ENCODE measurements around the gene SLC25A36.
"Not testable (repeated sequence)": the region's sequence is repeated elsewhere in the genome, so short reads cannot be mapped to it uniquely, and the experiment has no call there.

The SLC25A36 gene

GRCh38 chr3:140933109-140933508, 8.5 kb upstream of the SLC25A36 start:
- no peak for DNase-seq

DNA sequence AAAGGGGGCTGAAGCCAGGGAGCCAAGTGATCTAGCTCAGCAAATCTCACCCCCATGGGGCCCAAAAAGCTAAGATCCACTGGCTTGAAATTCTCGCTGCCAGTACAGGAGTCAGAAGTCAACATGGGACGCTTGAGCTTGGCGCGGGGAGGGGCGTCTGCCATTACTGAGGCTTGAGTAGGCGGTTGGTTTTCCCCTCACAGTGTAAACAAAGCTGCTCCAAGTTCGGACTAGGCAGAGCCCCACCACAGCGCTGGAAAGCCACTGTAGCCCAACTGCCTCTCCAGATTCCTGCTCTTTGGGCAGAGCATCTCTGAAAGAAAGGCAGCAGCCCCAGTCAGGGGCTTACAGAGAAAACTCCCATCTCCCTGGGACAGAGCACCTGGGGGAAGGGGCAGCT, 8.1 kb upstream of the SLC25A36 start:
- no peak for DNase-seq

- DNase-seq, result not testable (repeated sequence)
Observed at GRCh38 chr3:140939305-140939704, 2.3 kb upstream of the SLC25A36 start.

DNA sequence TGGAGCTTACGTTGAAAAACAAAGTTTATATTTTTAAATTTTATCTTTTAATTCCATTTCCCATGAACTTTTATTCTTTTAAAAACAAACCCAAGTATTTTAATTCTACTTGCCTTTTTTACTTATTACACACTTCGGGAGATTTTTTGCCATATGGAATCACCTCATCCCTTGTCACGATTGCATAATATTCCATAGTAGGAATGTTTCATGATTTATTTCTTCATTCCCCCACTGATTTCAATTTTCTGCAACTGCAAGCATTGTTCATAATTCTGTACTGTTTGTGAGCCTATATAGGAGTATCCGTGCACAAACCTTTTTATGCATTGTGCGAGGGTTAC, 574 bp upstream of the SLC25A36 start:
- no peak for DNase-seq

DNA sequence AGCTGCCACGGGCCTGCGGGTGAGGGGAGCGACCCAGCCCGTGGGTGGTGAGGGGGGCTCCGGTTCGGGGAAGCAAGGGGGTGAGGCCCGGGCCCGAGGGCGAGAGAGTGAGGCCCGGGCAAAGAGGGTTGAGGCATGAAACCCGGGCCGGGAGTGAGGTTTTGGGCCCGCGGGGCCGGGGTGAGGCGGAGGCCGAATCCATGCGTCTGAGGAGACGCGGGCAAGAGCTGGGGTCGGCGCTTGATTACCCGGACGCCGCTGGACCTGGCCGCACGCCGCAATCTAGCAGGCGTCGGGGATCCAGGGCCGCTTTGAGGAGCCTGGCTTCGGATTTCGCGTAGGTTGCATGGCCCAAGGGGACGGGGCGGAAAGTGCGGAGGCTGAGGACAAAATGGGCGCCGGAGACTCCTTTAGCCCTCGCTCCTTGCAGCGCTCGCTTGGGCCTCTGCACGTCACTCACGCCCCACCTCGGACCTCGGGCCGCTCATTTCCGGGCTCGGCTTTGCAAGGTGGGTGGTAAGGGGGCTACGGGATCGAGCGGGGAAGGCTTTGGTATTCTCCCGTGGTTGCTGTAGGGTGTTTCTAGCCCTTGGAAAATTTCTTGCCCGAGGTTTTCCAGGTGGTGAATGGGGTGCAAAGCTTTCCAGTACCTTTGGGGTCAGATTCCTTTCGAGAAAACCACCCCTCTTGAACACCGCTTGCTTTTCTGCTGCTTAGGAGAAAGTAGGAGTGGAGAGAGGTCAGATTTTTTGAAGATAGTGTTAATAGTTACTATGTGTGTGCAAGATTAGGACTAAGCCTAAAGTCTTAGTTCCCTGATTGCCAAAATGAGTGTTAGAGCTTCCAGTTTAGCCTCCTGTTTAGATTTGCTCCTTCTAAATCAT, 827 bp downstream of the SLC25A36 start:
- peak; percentile 55 for DNase-seq

GRCh38 chr3:140943781-140944552, 2.3 kb downstream of the SLC25A36 start:
- DNase-seq, result no peak

- no peak for DNase-seq
Observed at GRCh38 chr3:140948460-140949249, 7.0 kb downstream of the SLC25A36 start.

DNA sequence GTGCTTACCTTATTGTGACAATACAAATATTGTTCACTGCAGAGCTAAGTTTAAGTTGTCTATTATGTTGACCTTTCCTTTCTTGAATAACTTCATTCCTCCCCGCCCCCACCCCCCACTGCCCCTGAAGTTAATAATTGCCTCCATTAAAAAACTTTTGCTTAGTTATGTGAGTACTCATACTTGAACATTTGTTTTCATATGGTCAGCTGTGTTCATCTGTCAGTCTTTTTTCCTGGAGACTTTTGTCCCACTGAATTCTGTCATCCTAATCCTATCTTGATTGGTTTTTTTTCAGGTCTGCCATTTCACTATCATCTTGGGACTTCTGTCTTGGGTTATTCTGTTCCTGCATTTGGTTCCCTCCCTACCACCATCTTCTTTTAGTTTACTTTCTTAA, 8.5 kb downstream of the SLC25A36 start:
- DNase-seq, result no peak

- DNase-seq, result no peak
Observed at GRCh38 chr3:140950863-140951262, 9.2 kb downstream of the SLC25A36 start.

- not testable (repeated sequence) for DNase-seq
Observed at GRCh38 chr3:140951750-140952149, 10.1 kb downstream of the SLC25A36 start.

DNA sequence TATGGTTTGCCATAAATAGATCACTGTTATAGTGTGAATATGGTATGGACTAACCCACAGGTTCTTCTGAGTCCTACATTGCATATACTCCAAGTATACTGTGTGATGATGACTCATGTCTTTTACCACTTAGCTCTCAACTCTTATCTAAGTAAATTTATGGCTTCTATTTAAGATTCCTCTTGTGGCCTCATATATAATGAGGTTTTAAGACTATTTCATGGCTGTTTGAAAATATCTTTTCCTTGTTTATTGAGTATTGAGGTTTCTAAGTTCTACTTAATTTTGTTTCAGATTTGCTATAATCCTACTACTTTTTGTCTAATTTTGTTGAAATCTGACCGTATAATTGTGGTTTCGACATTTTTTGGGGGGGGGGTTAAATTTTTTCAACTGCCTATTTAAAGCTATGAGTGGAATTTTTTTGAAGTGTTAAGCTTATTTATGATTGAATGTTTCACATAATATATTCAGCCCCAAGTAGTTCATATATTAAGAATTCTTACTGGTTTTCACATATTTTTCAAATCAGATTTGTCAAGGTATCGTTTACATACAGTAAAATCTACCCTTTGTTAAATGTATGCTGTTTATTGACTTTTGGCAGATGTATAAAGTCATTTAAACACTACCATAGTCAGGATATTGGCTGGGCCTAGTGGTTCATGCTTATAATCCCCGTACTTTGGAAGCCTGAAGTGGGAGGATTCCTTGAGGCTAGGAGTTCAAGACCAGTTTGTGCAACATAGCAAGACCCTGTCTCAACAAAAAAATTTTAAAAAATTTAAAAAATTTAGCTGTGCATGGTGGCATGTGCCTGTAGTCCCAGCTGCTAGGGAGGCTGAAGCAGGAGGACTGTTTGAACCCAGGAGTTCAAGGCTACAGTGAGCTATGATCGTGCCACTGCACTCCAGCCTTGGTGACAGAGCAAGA, 11.7 kb downstream of the SLC25A36 start:
- no peak for DNase-seq

- DNase-seq, result no peak
Observed at GRCh38 chr3:140954576-140954975, 12.9 kb downstream of the SLC25A36 start.

- no peak for DNase-seq
Observed at GRCh38 chr3:140955645-140956044, 14.0 kb downstream of the SLC25A36 start.

GRCh38 chr3:140956058-140956835, 14.6 kb downstream of the SLC25A36 start:
- no peak for DNase-seq

GRCh38 chr3:140972833-140973232, 31.2 kb downstream of the SLC25A36 start:
- DNase-seq, result peak; percentile 9

- DNase-seq, result no peak
Observed at GRCh38 chr3:140974900-140975299, 33.3 kb downstream of the SLC25A36 start.

DNA sequence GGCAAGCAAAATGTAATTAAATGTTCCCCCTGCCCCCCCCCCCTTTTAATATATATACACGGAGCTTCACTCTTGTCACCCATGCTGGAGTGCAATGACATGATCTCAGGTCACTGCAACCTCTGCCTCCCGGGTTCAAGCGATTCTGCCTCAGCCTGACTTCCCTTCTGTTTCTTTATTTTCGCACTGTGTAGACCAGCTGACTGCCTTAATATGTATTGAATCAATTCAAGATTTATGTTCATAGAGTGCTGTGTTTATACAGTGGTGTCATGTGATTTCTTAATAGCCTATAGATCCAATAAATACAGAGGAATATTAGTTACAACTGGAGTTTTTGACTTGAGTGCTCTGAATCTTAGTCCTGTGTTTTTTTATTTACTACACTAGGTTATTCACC, 39.0 kb downstream of the SLC25A36 start:
- DNase-seq, result no peak

- not testable (repeated sequence) for DNase-seq
Observed at GRCh38 chr3:140987792-140988191, 46.2 kb downstream of the SLC25A36 start.

GRCh38 chr3:140994316-140994715, 52.7 kb downstream of the SLC25A36 start:
- DNase-seq, result no peak

DNA sequence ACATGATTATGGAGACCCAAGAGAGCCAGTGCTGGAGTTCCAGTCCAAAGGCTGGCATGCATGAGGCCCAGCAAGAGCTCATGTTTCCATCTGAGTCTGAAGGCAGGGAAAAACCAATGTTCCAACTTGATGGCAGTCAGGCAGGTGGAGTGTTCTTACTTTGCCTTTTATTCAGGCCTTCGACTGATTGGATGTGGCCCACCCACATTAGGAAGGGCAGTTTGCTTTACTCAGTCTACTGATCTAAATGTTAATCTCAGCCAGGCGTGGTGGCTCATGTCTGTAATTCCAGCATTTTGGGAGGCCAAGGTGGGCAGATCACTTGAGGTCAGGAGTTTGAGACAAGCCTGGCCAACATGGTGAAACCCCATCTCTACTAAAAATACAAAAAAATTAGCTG, 53.2 kb downstream of the SLC25A36 start:
- not testable (repeated sequence) for DNase-seq

- DNase-seq, result no peak
Observed at GRCh38 chr3:140995881-140996280, 54.2 kb downstream of the SLC25A36 start.

Measured in activated CD4-positive, alpha-beta T cell treated with anti-CD3 and anti-CD28 coated beads, Interleukin-2, Interleukin-6, amounts not matched to agents 100 ng/mL and 50 ng/mL, durations not matched to agents 16 hours and 8 hours (primary cell).